PFSK-1 (cell line): ENCODE measurements around the gene DAB2.

ENCODE experiments used
- FOXP2 ChIP-seq: optimal IDR thresholded peaks from 2 replicates; pipeline ENCODE3; 2011; ENCODE audit warnings: borderline replicate concordance, control low read depth, inconsistent platforms; ENCODE audit not compliant: insufficient read depth; ENCODE audit errors: extremely low read length, extremely low read depth
- POLR2AphosphoS5 ChIP-seq: IDR thresholded peaks from 2 replicates; pipeline ENCODE4 v1.6.1; 2012; ENCODE audit warnings: low read depth, mild to moderate bottlenecking, control low read depth, low read length, moderate library complexity
- REST ChIP-seq, 2 experiments: IDR thresholded peaks; 2 replicates each; pipeline versions ENCODE4 v1.6.1 to v1.8.0; 2011 to 2012; ENCODE audit warnings: low read depth in 2 of 2, low read length in 2 of 2, control low read depth in 1 of 2, inconsistent platforms in 1 of 2, mild to moderate bottlenecking in 1 of 2, moderate library complexity in 1 of 2; ENCODE audit not compliant: insufficient read depth in 1 of 2
- SIN3A ChIP-seq: IDR thresholded peaks from 2 replicates; pipeline ENCODE4 v1.6.1; 2012; ENCODE audit warnings: mild to moderate bottlenecking, low read length, moderate library complexity, borderline replicate concordance; ENCODE audit not compliant: insufficient read depth
- TAF1 ChIP-seq: IDR thresholded peaks from 2 replicates; pipeline ENCODE4 v1.6.1; 2012; ENCODE audit warnings: low read length, control low read depth, borderline replicate concordance; ENCODE audit not compliant: insufficient read depth

DAB2 gene

DNA sequence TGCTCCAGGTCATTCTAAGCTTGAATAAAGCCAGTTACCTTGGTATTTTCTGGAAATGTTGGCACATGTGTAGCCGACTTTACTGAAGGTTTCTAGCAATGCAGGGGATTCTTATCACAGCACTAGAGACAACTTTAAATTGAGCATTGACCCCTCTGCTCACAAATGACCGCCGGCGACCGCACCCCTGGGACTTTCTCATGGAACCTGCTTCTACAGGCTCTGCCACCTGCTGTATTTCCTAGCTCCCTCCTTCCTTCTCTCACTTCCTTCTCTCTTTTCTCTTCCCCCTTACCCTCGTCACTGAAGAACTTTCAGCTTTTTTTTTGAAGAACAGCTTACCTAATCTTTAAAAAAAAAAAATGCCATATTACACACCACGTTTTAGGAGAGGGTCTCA is 30.9 kb upstream of the DAB2 start:
- TF ChIP-seq FOXP2 (no peak), TAF1 (no peak), SIN3A (no peak), POLR2AphosphoS5 (no peak), REST (IDR thresholded peaks at IDR 0.05; ENCODE audit: insufficient read depth in 1 of 2, low read depth in 2 of 2, low read length in 2 of 2) (no peak)

DNA sequence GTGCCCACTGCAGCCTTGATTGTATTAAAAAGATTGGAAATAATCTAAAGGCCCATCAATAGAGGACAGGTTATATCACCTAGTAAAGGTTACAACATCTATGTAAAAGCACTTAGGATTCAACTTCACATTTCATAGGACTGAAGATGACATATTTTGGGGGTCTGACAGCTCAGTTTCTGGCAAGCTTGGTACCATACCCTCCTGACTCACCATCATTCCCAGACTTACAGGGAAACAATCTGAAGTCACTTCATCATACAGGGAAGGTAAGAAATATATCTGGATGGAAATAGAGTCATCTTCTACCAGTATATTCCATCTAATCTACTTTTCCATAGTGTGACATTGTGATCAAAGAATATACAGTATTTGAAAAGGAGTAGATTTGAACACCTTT is 28.8 kb upstream of the DAB2 start:
- TF ChIP-seq FOXP2: no peak
- TF ChIP-seq TAF1: no peak
- TF ChIP-seq POLR2AphosphoS5: no peak
- no peak for TF ChIP-seq SIN3A
- no peak for TF ChIP-seq REST (IDR thresholded peaks at IDR 0.05; ENCODE audit: insufficient read depth in 1 of 2, low read depth in 2 of 2, low read length in 2 of 2)

DNA sequence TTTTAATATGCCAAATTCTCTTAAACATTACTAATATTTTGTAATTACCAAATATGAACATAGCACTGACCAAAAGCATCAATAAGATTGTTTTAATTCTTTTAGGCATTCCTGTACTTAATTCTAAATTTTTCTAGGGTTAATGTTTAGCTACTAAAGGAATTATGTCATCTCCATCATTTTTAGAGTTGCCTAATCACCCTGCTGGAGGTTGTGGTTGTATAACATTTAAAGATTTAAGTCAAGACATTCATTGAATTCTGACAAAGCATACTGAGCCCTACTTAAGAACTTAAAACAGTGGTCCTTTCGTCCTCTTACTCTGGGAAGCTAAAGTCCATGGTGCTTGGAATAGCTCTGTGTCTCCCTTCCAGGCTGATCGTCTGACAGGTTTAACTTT is 28.1 kb upstream of the DAB2 start:
- TF ChIP-seq TAF1: no peak
- TF ChIP-seq POLR2AphosphoS5: no peak
- no peak for TF ChIP-seq REST (IDR thresholded peaks at IDR 0.05; ENCODE audit: insufficient read depth in 1 of 2, low read depth in 2 of 2, low read length in 2 of 2)
- TF ChIP-seq SIN3A: no peak
- no peak for TF ChIP-seq FOXP2

- no peak for TF ChIP-seq REST (IDR thresholded peaks at IDR 0.05; ENCODE audit: insufficient read depth in 1 of 2, low read depth in 2 of 2, low read length in 2 of 2)
- no peak for TF ChIP-seq POLR2AphosphoS5
- TF ChIP-seq SIN3A: no peak
- no peak for TF ChIP-seq FOXP2
- no peak for TF ChIP-seq TAF1
Measured at GRCh38 chr5:39451276-39451941, 26.6 kb upstream of the DAB2 start.
